ENCODE results near the gene PVRIG.

DNA sequence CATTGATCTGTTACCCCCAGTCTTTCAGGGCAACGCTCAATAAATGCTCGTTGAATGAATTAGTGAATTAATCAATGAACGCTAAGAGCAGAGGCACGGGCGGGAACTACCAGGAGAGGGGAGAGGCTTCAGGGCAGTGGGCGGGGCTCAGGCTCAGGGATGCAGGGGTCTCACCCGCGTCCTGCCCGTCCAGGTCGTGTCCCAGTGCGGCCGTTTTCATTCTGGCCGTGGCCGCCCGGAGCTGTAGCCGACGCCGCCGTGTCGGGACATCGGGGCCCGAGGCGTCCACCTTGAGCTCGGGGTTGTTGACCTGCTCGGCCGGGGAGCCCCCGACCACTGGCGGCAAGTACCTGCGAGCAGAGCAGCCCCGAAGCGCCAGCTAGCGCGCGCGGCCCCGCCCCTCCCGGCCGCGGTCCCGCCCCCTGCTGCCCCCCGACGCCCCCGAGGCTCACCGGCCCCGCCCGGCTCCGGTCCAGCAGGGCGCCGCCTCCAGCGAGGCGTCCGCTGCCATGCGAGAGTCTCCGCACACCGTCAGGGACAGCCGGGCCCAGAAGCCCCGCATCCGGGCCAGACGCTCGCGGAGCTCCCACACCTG lies 48.6 kb upstream of the PVRIG start:
- TF ChIP-seq BHLHE40 (IDR thresholded peaks at IDR 0.05; ENCODE audit: borderline replicate concordance) (no peak), NFRKB (IDR thresholded peaks at IDR 0.05) (no peak), ELF4 (IDR thresholded peaks at IDR 0.05) (no peak), HDGF (IDR thresholded peaks at IDR 0.05; ENCODE audit: borderline replicate concordance) (no peak), FOXK2 (IDR thresholded peaks at IDR 0.05) (no peak), SP1 (IDR thresholded peaks at IDR 0.05) (no peak), FOXM1 (IDR thresholded peaks at IDR 0.05; ENCODE audit: borderline replicate concordance) (no peak), TARDBP (IDR thresholded peaks at IDR 0.05) (no peak), L3MBTL2 (conservative IDR thresholded peaks at IDR 0.05) (no peak), SUZ12 (IDR thresholded peaks at IDR 0.05) (no peak), FOXA1 (IDR thresholded peaks at IDR 0.05) (no peak)
